ENCODE results near the gene PPP2R3B. TPM values are rescaled to one million over a fixed set of nuclear protein-coding genes. Genes with fewer than 3 reads are reported as not detected.
"Not testable (repeated sequence)": the region's sequence is repeated elsewhere in the genome, so short reads cannot be mapped to it uniquely, and the experiment has no call there.

The PPP2R3B gene
- total RNA-seq, 2 donors from 2014 or later = 104 to 114 TPM

GRCh38 chrX:413322-414201 is 26.9 kb upstream of the PPP2R3B start:
- peak; percentile 90 to 92 for ATAC-seq
- peak; percentile 64 for DNase-seq
- intact Hi-C loops (cut with DNase I) = no loop called here

DNA sequence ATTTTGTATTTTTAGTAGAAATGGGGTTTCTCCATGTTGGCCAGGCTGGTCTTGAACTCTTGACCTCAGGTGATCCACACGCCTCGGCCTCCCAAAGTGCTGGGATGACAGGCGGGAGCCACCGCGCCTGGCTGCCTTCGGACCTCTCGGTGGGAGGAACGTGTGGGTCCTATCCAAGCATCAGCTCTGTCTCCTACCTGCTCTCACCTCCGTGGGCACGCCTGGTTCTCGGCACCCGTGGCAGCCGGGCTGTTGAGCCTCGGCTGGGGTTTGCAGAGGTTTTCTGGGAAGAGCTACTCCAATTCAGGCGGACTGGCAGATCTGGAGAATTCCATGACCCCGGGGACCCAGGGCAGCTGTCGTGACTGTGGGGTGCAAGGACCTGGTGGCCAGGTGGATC is 23.6 kb upstream of the PPP2R3B start:
- intact Hi-C loops (cut with DNase I) = no loop called here
- no peak for DNase-seq
- ATAC-seq = no peak

DNA sequence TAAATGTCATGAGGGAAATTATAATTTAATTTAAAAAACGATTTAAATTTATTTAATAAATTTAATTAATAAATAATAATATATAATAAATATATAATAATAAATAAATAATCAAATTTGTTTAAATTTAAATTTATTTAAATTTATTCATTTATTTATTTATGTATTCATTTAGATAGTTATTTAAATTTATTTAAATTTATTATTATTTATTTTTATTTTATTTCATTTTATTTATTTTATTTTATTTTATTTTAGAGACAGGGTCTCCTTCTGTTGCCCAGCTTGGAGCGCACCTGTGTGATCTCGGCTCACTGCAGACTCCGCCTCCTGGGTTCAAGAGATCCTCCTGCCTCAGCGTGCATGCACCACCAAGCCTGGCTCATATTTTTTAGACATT is 18.4 kb upstream of the PPP2R3B start:
- DNase-seq (no peak), ATAC-seq (no peak)
- intact Hi-C loops (cut with DNase I) = no loop called here

DNA sequence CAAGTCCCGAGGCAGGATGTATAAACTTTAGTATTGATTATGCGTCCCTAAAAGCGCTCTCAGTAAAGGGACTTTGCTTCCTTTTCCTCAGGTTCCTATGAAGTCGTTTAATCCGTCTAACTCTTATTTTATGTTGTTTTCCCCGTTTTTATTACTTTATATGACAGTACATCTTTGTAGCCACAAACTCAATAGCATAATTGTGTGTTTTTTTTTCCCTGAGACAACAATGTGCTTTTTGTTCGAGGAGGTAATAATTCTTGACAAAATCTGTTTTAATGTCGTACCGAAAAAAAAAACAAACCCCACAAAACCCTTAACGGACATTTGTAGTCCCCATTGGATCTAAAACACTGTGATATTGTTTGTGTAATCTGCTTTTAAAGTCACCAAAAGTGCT is 17.9 kb upstream of the PPP2R3B start:
- ATAC-seq = no peak
- no peak for DNase-seq
- intact Hi-C loops (cut with DNase I) = no loop called here

- DNase-seq (no peak), ATAC-seq (no peak)
- intact Hi-C loops (cut with DNase I) = no loop called here
Observed at GRCh38 chrX:402857-403256, 16.1 kb upstream of the PPP2R3B start.

- ATAC-seq (no peak), DNase-seq (no peak)
- intact Hi-C loops (cut with DNase I) = no loop called here
Observed at GRCh38 chrX:400258-400657, 13.6 kb upstream of the PPP2R3B start.

GRCh38 chrX:397575-397974 is 10.9 kb upstream of the PPP2R3B start:
- DNase-seq = peak; percentile 50
- ATAC-seq = peak; percentile 73 to 74
- intact Hi-C loops (cut with DNase I) = no loop called here

DNA sequence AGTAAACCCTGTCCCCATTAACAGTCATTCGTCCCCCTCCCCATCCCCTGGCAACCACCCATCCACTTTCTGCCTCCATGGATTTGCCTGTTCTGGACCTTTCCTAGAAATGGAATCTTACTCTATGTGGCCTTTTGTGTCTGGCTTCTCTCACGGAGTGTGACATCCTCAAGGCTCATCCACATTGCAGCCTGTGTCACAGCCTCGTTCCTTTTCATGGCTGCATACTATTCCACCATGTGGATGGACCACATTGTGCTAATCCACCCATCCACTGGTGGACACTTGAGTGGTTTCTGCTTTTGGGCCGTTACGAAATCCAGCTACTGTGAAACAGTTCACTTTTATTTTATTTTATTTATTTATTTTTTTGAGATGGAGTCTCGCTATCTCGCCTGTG is 8.1 kb upstream of the PPP2R3B start:
- ATAC-seq (no peak), DNase-seq (no peak)
- intact Hi-C loops (cut with DNase I) = no loop called here

- ATAC-seq = no peak
- intact Hi-C loops (cut with DNase I) = no loop called here
- DNase-seq = no peak
Observed at GRCh38 chrX:392575-392846, 5.8 kb upstream of the PPP2R3B start.

DNA sequence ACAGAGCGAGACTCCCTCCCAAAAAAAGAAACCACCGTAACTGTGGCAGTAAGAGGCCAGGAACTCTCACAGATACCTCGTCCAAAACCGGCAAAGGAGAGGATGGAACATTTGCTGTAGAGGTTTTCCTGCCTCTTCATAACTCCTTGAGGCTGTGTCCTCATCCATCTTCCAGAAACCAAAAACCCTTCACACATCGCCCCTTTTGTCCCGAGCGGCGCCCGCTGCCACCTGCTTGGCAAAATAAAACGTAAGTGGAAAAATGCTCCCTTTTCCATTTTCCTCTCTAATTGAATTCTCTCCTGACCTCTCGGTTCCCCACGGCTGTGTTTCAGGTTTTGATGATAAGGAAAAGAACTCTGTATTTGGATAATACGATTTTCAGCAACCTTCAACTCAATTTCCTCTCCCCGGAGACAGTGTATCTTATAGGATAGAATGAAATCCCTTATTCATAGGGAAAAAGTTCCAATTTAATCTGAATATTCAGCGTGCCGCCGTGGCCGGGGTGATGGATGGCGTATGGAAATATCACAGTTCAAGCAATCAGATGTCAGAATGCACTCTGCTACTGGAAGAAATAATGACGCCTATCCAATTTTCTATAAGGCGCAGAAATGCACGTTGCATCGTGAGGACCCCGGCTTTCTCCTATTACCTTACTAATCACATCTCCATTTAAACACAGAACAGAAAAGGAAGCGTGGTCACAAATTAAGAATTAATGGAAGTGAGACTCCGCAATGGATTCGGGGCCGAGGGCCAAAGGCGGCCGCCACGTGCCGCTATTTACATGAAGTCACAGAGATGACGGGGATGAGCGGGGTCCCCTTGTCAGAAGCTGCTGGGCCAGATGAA is 5.2 kb upstream of the PPP2R3B start:
- no peak for DNase-seq
- intact Hi-C loops (cut with DNase I) = no loop called here

DNA sequence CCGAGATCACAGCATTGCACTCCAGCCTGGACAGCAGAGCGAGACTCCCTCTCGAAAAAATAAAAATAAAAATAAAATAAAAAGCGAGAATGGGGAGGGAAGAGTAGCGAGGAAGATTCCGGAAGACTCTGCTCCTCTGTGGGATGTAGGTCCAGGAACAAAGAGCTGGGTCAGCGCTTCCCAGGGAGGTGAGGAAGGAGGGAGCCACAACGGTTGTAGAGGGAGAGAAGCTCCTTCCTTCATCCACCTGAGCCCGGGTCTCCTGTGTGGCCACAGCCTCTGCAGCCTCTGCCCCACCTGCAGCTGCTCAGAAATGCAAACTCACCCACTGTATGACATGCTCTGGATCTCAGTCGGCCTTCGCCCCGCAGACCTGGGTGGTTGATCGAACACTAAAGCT is 3.8 kb upstream of the PPP2R3B start:
- ATAC-seq (no peak), DNase-seq (no peak)
- intact Hi-C loops (cut with DNase I) = no loop called here

More for the DNA sequence above, 5.2 kb upstream of the PPP2R3B start:
- no peak for ATAC-seq

DNA sequence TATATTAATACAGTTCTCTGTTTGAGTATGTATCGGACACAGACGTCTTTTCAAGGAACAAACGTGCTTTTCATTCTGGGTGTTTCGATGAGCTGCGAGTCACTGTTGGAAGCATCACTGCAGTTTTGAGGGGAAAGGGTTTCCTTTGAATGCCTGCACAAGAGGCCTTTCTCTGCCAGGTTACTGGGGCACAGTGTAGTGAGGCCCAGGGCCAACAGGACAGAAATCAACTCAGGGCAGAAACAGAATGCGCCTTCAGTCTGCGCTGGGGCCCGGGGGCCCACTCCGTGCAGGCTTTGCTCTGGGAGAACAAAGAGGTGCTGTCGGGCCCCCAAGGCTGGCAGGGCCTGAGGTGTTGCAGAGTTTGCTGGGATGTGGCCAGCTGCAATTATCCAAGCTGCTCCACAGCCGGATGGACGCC is 2.3 kb upstream of the PPP2R3B start:
- no peak for DNase-seq
- ATAC-seq = no peak
- intact Hi-C loops (cut with DNase I) = no loop called here

GRCh38 chrX:387729-388128 is 1.0 kb upstream of the PPP2R3B start:
- ATAC-seq (no peak), DNase-seq (no peak)
- intact Hi-C loops (cut with DNase I) = no loop called here

- DNase-seq (no peak), ATAC-seq (no peak)
- intact Hi-C loops (cut with DNase I) = no loop called here
Observed at GRCh38 chrX:386239-386767, 404 bp downstream of the PPP2R3B start.

DNA sequence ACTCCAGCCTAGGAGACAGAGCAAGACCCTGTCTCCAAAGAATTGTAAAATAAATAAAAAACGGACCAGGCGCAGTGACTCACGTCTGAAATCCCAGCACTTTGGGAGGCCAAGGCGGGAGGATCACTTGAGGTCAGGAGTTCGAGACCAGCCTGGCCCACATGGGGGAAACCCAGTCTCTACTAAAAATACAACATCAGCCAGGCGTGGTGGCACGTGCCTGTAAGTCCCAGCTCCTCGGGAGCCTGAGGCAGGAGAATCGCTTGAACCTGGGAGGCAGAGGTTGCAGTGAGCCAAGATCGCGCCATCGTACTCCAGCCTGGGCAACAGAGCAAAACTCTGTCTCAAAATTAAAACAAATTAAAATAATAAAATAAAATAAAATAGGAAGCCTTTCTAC is 971 bp downstream of the PPP2R3B start:
- DNase-seq; ATAC-seq; intact Hi-C loops (cut with DNase I): not testable (repeated sequence)

DNA sequence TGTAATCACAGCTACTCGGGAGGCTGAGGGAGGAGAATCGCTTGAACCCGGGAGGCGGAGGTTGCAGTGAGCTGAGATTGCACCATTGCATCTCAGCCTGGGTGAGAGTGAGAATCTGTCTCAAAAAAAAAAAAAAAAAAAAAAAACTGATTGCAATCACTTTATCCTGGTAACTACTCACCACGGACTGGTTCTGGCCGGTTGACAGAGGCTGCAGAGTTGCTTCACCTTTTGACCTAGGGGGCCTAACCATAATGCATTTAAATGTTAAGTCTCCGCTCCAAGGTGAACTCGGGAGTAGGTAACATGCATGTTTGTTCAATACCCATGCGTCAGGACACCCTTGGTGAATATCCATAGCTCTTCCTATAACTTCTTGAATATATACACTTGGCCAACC is 1.8 kb downstream of the PPP2R3B start:
- no peak for ATAC-seq
- no peak for DNase-seq
- intact Hi-C loops (cut with DNase I) = no loop called here

DNA sequence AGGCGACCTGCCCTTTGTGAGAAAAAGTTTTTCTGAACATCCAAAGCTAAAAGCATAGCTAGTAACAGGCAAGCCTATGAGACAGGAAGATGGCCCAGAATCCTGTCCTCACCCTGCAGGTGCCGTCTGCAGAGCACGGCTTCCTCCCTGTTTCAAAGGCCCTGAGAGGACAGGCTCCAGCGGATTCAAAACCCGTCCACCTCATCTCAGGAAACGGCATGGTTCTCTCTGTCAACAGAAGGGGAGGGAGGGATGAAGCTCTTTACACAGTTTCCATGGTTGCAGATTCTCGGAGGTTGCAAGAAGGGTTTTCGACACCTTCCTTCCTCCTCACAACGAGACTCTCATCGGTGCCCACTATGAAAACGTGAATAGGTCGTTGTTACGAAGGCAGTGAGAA is 8.3 kb downstream of the PPP2R3B start:
- DNase-seq = no peak
- no peak for ATAC-seq
- intact Hi-C loops (cut with DNase I) = no loop called here

GRCh38 chrX:376206-376605 is 10.5 kb downstream of the PPP2R3B start:
- DNase-seq; ATAC-seq; intact Hi-C loops (cut with DNase I): not testable (repeated sequence)

GRCh38 chrX:375181-376036 is 11.3 kb downstream of the PPP2R3B start:
- intact Hi-C loops (cut with DNase I) = no loop called here
- no peak for ATAC-seq
- no peak for DNase-seq
